ENCODE measurements around the gene GABRB1. TPM values are rescaled to one million over a fixed set of nuclear protein-coding genes. Genes with fewer than 3 reads are reported as not detected.

GABRB1 gene
- total and polyA plus RNA-seq, 2 donors (not counting 3 experiments of a cell fraction or from before 2014, with no cell fraction given): not detected

DNA sequence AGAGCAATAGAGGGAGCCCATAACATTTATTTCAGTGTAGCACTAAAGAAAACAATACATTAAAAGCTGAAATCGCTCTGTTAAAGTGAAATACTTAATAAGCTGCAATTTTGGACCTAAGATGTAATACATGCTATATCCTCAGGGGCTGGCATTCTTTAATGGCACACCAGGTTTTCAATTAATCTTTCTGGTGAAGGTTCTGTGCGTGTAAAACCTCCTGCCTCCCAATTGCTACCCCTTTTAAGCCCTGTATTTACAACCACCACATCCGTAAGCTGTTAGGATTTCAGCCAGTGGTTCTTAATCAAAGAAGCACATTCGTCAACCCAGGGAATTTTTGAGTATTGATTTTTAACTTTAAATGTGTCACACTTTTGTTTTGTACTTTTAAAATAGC lies 439.7 kb downstream of the GABRB1 start:
- FAIRE-seq (no peak), DNase-seq (ENCODE audit: low read depth, low spot score) (no peak)
- intact Hi-C loops (cut with micrococcal nuclease) (no loop called here), dilution Hi-C loops (cut with MboI; ENCODE audit: extremely low pct_ligation_motif_present, low sequenced_read_pairs) (no loop called here)
- Histone ChIP-seq H3K9me1 (replicated peaks; ENCODE audit: control insufficient read depth, extremely low read depth, insufficient read depth, low read length) (no peaks in the 10 kb centered on the region), H3K27me3 (ENCODE audit: control insufficient read depth in 2 of 2, insufficient read depth in 2 of 2, low read length in 2 of 2) (no peaks in the 10 kb centered on the region), H3K36me3 (ENCODE audit: control insufficient read depth in 2 of 2, extremely low read depth in 1 of 2, insufficient read depth in 2 of 2, low read length in 2 of 2) (no peaks in the 10 kb centered on the region), H3K4me2 (ENCODE audit: insufficient read depth, low read length) (no peak overlapping the region), H2AFZ (ENCODE audit: low read depth, low read length) (no peak overlapping the region), H3K79me2 (ENCODE audit: control insufficient read depth, insufficient read depth, low read length) (no peaks in the 10 kb centered on the region), H3K9ac (replicated peaks; ENCODE audit: extremely low read depth, insufficient read depth, low read length) (no peak overlapping the region), H3K9me3 (replicated peaks; ENCODE audit: control insufficient read depth, insufficient read depth, low read length) (no peaks in the 10 kb centered on the region), H3K4me3 (replicated peaks in 1 of 3; ENCODE audit: insufficient read depth in 1 of 3, low read depth in 1 of 3, low read length in 3 of 3) (no peak overlapping the region), H3K27ac (ENCODE audit: insufficient read depth, low read depth, low read length) (no peak overlapping the region), H4K20me1 (replicated peaks; ENCODE audit: control insufficient read depth, extremely low read depth, insufficient read depth, low read length) (no peaks in the 10 kb centered on the region), H3K4me1 (ENCODE audit: control insufficient read depth, extremely low read depth, insufficient read depth, low read length) (no peaks in the 10 kb centered on the region)
- POLR2A ChIA-PET: no interaction called here
- BruUV-seq (replicated peaks): no TSS peak
- CTCF ChIA-PET: interaction anchor here (1.1 to 2.7 kb wide), 2 partner anchors 11 to 21 kb away, joined by 3 to 18 read pairs; no protein-coding TSS in a partner anchor
- TF ChIP-seq, protein P1, sequence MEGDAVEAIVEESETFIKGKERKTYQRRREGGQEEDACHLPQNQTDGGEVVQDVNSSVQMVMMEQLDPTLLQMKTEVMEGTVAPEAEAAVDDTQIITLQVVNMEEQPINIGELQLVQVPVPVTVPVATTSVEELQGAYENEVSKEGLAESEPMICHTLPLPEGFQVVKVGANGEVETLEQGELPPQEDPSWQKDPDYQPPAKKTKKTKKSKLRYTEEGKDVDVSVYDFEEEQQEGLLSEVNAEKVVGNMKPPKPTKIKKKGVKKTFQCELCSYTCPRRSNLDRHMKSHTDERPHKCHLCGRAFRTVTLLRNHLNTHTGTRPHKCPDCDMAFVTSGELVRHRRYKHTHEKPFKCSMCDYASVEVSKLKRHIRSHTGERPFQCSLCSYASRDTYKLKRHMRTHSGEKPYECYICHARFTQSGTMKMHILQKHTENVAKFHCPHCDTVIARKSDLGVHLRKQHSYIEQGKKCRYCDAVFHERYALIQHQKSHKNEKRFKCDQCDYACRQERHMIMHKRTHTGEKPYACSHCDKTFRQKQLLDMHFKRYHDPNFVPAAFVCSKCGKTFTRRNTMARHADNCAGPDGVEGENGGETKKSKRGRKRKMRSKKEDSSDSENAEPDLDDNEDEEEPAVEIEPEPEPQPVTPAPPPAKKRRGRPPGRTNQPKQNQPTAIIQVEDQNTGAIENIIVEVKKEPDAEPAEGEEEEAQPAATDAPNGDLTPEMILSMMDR (IDR thresholded peaks at IDR 0.05; ENCODE audit: extremely low read depth in 1 of 2, insufficient read depth in 1 of 2, low read depth in 1 of 2, low read length in 2 of 2): no peak
- no peak for TF ChIP-seq GATA2 (IDR thresholded peaks at IDR 0.05; ENCODE audit: insufficient read depth, insufficient read length, low read depth, low read length)

DNA sequence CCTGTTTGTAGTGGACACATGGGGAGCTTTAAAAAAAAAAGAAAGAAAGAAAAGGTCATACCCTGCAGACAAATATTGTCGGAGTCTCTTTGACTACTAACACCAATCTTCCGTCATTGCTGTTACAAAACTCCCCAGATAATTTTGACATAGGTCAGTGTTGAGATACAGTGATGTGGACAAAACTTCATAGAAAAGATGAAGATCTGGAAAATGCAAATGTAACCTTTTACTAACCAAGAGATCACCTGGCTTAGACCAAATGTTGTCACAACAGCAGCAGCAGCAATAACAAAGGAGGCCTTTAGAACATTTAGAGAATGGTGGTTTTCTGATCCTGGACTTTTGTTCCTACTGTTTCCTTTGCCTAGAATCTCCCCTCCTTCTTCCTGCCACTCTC lies 440.2 kb downstream of the GABRB1 start:
- H3K27ac ChIP-seq (ENCODE audit: insufficient read depth, low read depth, low read length): no peak overlapping the region
- BruUV-seq (replicated peaks): no TSS peak
- POLR2A ChIA-PET: no interaction called here
- DNase-seq (ENCODE audit: low read depth, low spot score) (no peak), FAIRE-seq (no peak)
- dilution Hi-C loops (cut with MboI; ENCODE audit: extremely low pct_ligation_motif_present, low sequenced_read_pairs) (no loop called here), intact Hi-C loops (cut with micrococcal nuclease) (no loop called here)
- no peak overlapping the region for H3K4me3 ChIP-seq (replicated peaks in 1 of 3; ENCODE audit: insufficient read depth in 1 of 3, low read depth in 1 of 3, low read length in 3 of 3)
- no peaks in the 10 kb centered on the region for H3K9me3 ChIP-seq (replicated peaks; ENCODE audit: control insufficient read depth, insufficient read depth, low read length)
- no peak overlapping the region for H3K9ac ChIP-seq (replicated peaks; ENCODE audit: extremely low read depth, insufficient read depth, low read length)
- no peak overlapping the region for H3K4me2 ChIP-seq (ENCODE audit: insufficient read depth, low read length)
- CTCF ChIA-PET: interaction anchor here (1.1 to 2.7 kb wide), 4 partner anchors 8 to 20 kb away, joined by 3 to 18 read pairs (median 8); partner anchors contain the start of genes ATP10D and COMMD8
- H2AFZ ChIP-seq (ENCODE audit: low read depth, low read length): no peak overlapping the region
- no peaks in the 10 kb centered on the region for H3K36me3 ChIP-seq (ENCODE audit: control insufficient read depth in 2 of 2, extremely low read depth in 1 of 2, insufficient read depth in 2 of 2, low read length in 2 of 2)
- H4K20me1 ChIP-seq (replicated peaks; ENCODE audit: control insufficient read depth, extremely low read depth, insufficient read depth, low read length): no peaks in the 10 kb centered on the region
- no peaks in the 10 kb centered on the region for H3K79me2 ChIP-seq (ENCODE audit: control insufficient read depth, insufficient read depth, low read length)
- H3K9me1 ChIP-seq (replicated peaks; ENCODE audit: control insufficient read depth, extremely low read depth, insufficient read depth, low read length): no peaks in the 10 kb centered on the region
- H3K27me3 ChIP-seq (ENCODE audit: control insufficient read depth in 2 of 2, insufficient read depth in 2 of 2, low read length in 2 of 2): no peaks in the 10 kb centered on the region
- H3K4me1 ChIP-seq (ENCODE audit: control insufficient read depth, extremely low read depth, insufficient read depth, low read length): no peaks in the 10 kb centered on the region
- TF ChIP-seq FOS (IDR thresholded peaks at IDR 0.05; ENCODE audit: borderline replicate concordance, insufficient read depth, low read length) (no peak), POLR2A (IDR thresholded peaks at IDR 0.05; ENCODE audit: low read depth, low read length) (no peak), POLR2AphosphoS5 (IDR thresholded peaks at IDR 0.05; ENCODE audit: insufficient read depth, low read depth, low read length) (no peak), MYC (IDR thresholded peaks at IDR 0.05; ENCODE audit: low read depth, low read length) (no peak), GATA2 (IDR thresholded peaks at IDR 0.05; ENCODE audit: insufficient read depth, insufficient read length, low read depth, low read length) (no peak), JUN (IDR thresholded peaks at IDR 0.05; ENCODE audit: borderline replicate concordance, insufficient read depth, insufficient read length, low read depth) (no peak), EZH2 (IDR thresholded peaks at IDR 0.05; ENCODE audit: borderline replicate concordance, low read depth, low read length, severe bottlenecking) (no peak)
- TF ChIP-seq, protein P1 (IDR thresholded peaks at IDR 0.05; ENCODE audit: extremely low read depth in 1 of 2, insufficient read depth in 1 of 2, low read depth in 1 of 2, low read length in 2 of 2): no peak
- TF ChIP-seq, protein P2, sequence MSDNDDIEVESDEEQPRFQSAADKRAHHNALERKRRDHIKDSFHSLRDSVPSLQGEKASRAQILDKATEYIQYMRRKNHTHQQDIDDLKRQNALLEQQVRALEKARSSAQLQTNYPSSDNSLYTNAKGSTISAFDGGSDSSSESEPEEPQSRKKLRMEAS (IDR thresholded peaks at IDR 0.05; ENCODE audit: insufficient read depth, insufficient read length): no peak

Data from endothelial cell of umbilical vein (primary cell).